Heart left ventricle (tissue), 16 donors: ENCODE data around the gene ZNF664. TPM values are rescaled to one million over a fixed set of nuclear protein-coding genes. Genes with fewer than 3 reads are reported as not detected.

ENCODE experiments used
- ATAC-seq, 4 donors: fragments of 200-7000 bp; cut with Tn5 transposase; one replicate each; pipeline ENCODE4 v1.9.1; 2020 to 2022; ENCODE audit warnings: moderate library complexity in 4 of 4, mild to moderate bottlenecking in 3 of 4, moderate number of reproducible peaks in 1 of 4
- DNase-seq, 5 donors: peaks; one replicate each; pipeline ENCODE4 v3.0.0-alpha.2; 2020
- H3K27ac ChIP-seq, 12 donors: fragments of 200-600 bp; sonication (generic) in 4 of 12; one replicate each; pipeline versions ENCODE4 v1.5.0 to v1.8.0; 2016 to 2022; ENCODE audit warnings: mild to moderate bottlenecking in 2 of 12
- H3K27me3 ChIP-seq, 9 donors: fragments of 200-600 bp; sonication (generic) in 2 of 9; one replicate each; pipeline versions ENCODE4 v1.5.1 to v1.8.0; 2016 to 2022; ENCODE audit warnings: mild to moderate bottlenecking in 3 of 9
- H3K36me3 ChIP-seq, 9 donors: fragments of 200-600 bp; sonication (generic) in 2 of 9; one replicate each; pipeline versions ENCODE4 v1.5.0 to v1.8.0; 2018 to 2022; ENCODE audit warnings: mild to moderate bottlenecking in 2 of 9
- H3K4me1 ChIP-seq, 12 donors: fragments of 200-600 bp; sonication (generic) in 4 of 12; one replicate each; pipeline versions ENCODE4 v1.5.0 to v1.8.0; 2016 to 2022; ENCODE audit warnings: mild to moderate bottlenecking in 3 of 12
- H3K4me3 ChIP-seq, 12 donors: fragments of 200-600 bp; sonication (generic) in 4 of 12; one replicate each; pipeline versions ENCODE4 v1.5.0 to v1.8.0; 2017 to 2022; ENCODE audit warnings: mild to moderate bottlenecking in 9 of 12, moderate library complexity in 4 of 12
- H3K9me3 ChIP-seq, 12 donors: fragments of 200-600 bp; sonication (generic) in 4 of 12; one replicate each; pipeline versions ENCODE4 v1.5.0 to v1.8.0; 2016 to 2022; ENCODE audit warnings: mild to moderate bottlenecking in 1 of 12
- CTCF ChIP-seq, 12 donors: fragments of 200-600 bp; sonication (generic) in 4 of 12; IDR thresholded peaks; one replicate each; pipeline versions ENCODE4 v1.5.0 to v1.8.0; 2018 to 2022; ENCODE audit warnings: antibody characterized with exemption in 12 of 12, mild to moderate bottlenecking in 5 of 12
- POLR2A ChIP-seq, 2 donors: fragments of 450-650 bp; IDR thresholded peaks; one replicate each; pipeline ENCODE4 v1.6.1; 2017; ENCODE audit warnings: antibody characterized with exemption in 2 of 2, mild to moderate bottlenecking in 2 of 2, moderate library complexity in 2 of 2
- WGBS, 4 donors: extraction: QIAGEN DNeasy Blood & Tissue Kit in 2 of 4; methylation state at CpG; one replicate each; pipeline versions ENCODE4 v1.1.5 to v1.1.7; 2013 to 2018; 5-methylcytosine and 5-hydroxymethylcytosine counted together
- intact Hi-C, 10 donors: fragments of 100-400 bp; cut with DNase I; formaldehyde crosslinking; loops; one replicate each; pipeline versions ENCODE4 v1.11.1 to v1.14.2; 2022
- polyA plus RNA-seq, 2 donors: library from polyadenylated mRNA; stranded (reverse); fragments of 200-250 nt; gene quantifications; one replicate each; pipeline ENCODE4 v1.2.3, GENCODE V29; 2013
- total RNA-seq, 9 donors: library from RNA; depleted of rRNA in 2 of 9; stranded (reverse); fragments of >200 nt in 2 of 9; fragmentation: NEBNext Ultra II Directional in 3 of 9; extraction: Animal tissue kit (Norgen Biotek cat#: 25700) in 3 of 9; gene quantifications; one replicate each; pipeline versions ENCODE4 v1.1.0 to v1.2.4, GENCODE V29; 2016 to 2023
- donor health status: ischemic (EF 13 %, LVEDD 7.1; RV severe dilation, severe dysfunction).
- donor health status: healthy with polysubstance abuse.
- donor health status: DM: no; HTN: yes; CAD: no.
- donor health status: DM: no; HTN: no; CAD: no.
- donor health status: ischemic (EF 25% LVEDD 6.9; RV normal size, moderate dysfunction).
- donor health status: ischemic (EF 25% LVEDD 5.7; RV mildly dilated, moderate dysfunction).
- donor health status: healthy.
- donor health status: DM: yes; HTN: yes; CAD: no.
- donor health status: ischemic (EF 35%, LVEDD 5.7; RV mildly dilated, moderate dysfunction).
- donor health status: nonischemic (EF 11% LVEDD 7.7; RV severe dilation, severe dysfunction).
- donor health status: DM: yes; HTN: yes; CAD: no.
- donor health status: PGD.
- donor health status: ischemic (EF 29% LVEDD 5.4; RV normal size, mild dysfunction).
- donor health status: nonischemic (EF 23%, LVEDD 6.1; RV moderate dilation, normal function).

ZNF664 gene
- total and polyA plus RNA-seq, 11 donors = 43.1 to 104 (median 73.3) TPM

- intact Hi-C loops = no loop called here
- no peak for TF ChIP-seq POLR2A (IDR thresholded peaks at IDR 0.05)
- ATAC-seq = no peak
- 67 to 79% (median 74%) methylated on average over 12 to 13 of the region's 13 CpGs for WGBS, 4 donors
- peaks cover 0 to 40% (median 30%) of the 10 kb centered on the region in 9 donors for H3K36me3 ChIP-seq
- no peak overlapping the region for H3K4me3 ChIP-seq
- no peaks in the 10 kb centered on the region for H3K9me3 ChIP-seq
- no peak for DNase-seq
- H3K4me1 ChIP-seq = peaks cover 0 to 11% (median 2%) of the 10 kb centered on the region in 12 donors
- peak overlapping the region in 1 of 12 donors; percentile 72 for H3K27ac ChIP-seq
- H3K27me3 ChIP-seq = no peaks in the 10 kb centered on the region
These were observed 42.8 kb downstream of the ZNF664 start for GRCh38 chr12:124015494-124016461.

- Histone ChIP-seq H3K4me1 (peaks cover 0 to 16% (median 4%) of the 10 kb centered on the region in 12 donors), H3K27ac (no peak overlapping the region), H3K4me3 (no peak overlapping the region), H3K27me3 (no peaks in the 10 kb centered on the region), H3K9me3 (peaks cover 0 to 3% (median 0%) of the 10 kb centered on the region in 12 donors), H3K36me3 (peaks cover 0 to 27% (median 17%) of the 10 kb centered on the region in 9 donors)
- TF ChIP-seq POLR2A (IDR thresholded peaks at IDR 0.05) (no peak), CTCF (IDR thresholded peaks at IDR 0.05) (no peak)
- intact Hi-C loops = no loop called here
- ATAC-seq = no peak
- no peak for DNase-seq
- 93 to 97% (median 94%) methylated on average over 2 of the region's 2 CpGs for WGBS, 4 donors
These were observed 44.0 kb downstream of the ZNF664 start for GRCh38 chr12:124017064-124017463.

- Histone ChIP-seq H3K27me3 (no peaks in the 10 kb centered on the region), H3K4me1 (peaks cover 0 to 16% (median 4%) of the 10 kb centered on the region in 12 donors), H3K9me3 (peaks cover 0 to 6% (median 0%) of the 10 kb centered on the region in 12 donors), H3K4me3 (no peak overlapping the region), H3K36me3 (peaks cover 0 to 12% (median 3%) of the 10 kb centered on the region in 9 donors), H3K27ac (no peak overlapping the region)
- no peak for TF ChIP-seq POLR2A (IDR thresholded peaks at IDR 0.05)
- TF ChIP-seq CTCF (IDR thresholded peaks at IDR 0.05) = no peak
- WGBS, 4 donors = 65 to 73% (median 69%) methylated on average over 2 of the region's 2 CpGs
- DNase-seq = no peak
- ATAC-seq = no peak
- intact Hi-C loops = no loop called here
These were observed 45.5 kb downstream of the ZNF664 start for GRCh38 chr12:124018539-124018938.

- no peak for ATAC-seq
These were observed 46.1 kb downstream of the ZNF664 start for GRCh38 chr12:124019115-124019514.

More at GRCh38 chr12:124019115-124019514, 46.1 kb downstream of the ZNF664 start:
- DNase-seq = no peak
- H3K9me3 ChIP-seq = peaks cover 0 to 6% (median 0%) of the 10 kb centered on the region in 12 donors
- H3K4me3 ChIP-seq = no peak overlapping the region
- TF ChIP-seq CTCF (IDR thresholded peaks at IDR 0.05) (no peak), POLR2A (IDR thresholded peaks at IDR 0.05) (no peak)
- intact Hi-C loops = no loop called here
- H3K36me3 ChIP-seq = peaks cover 0 to 7% (median 0%) of the 10 kb centered on the region in 9 donors
- H3K4me1 ChIP-seq = peaks cover 0 to 16% (median 4%) of the 10 kb centered on the region in 12 donors
- no peaks in the 10 kb centered on the region for H3K27me3 ChIP-seq
- no peak overlapping the region for H3K27ac ChIP-seq
